ENCODE data around the gene PLXNA2.

PLXNA2 gene

GRCh38 chr1:208149776-208150514 lies 94.2 kb downstream of the PLXNA2 start:
- Histone ChIP-seq H3K4me3 (ENCODE audit: low read length) (no peak overlapping the region), H2AFZ (ENCODE audit: low read depth, low read length) (no peak overlapping the region), H3K79me2 (ENCODE audit: low read length) (no peaks in the 10 kb centered on the region), H3K4me2 (ENCODE audit: low read length) (no peak overlapping the region), H3K36me3 (replicated peaks; ENCODE audit: low read depth, low read length) (no peaks in the 10 kb centered on the region), H3K27ac (ENCODE audit: low read length) (no peak overlapping the region), H3K27me3 (ENCODE audit: low read depth, low read length) (no peaks in the 10 kb centered on the region), H4K20me1 (ENCODE audit: insufficient read depth, low read length) (no peaks in the 10 kb centered on the region), H3K4me1 (ENCODE audit: low read length) (peaks cover 11% of the 10 kb centered on the region), H3K9ac (ENCODE audit: low read length) (no peak overlapping the region), H3K9me3 (ENCODE audit: insufficient read depth, low read length) (no peaks in the 10 kb centered on the region)
- no peak for TF ChIP-seq EZH2phosphoT487 (IDR thresholded peaks at IDR 0.05; ENCODE audit: low read depth)
- no peak for TF ChIP-seq CTCF (IDR thresholded peaks at IDR 0.05; ENCODE audit: low read depth, low read length)

GRCh38 chr1:208149213-208149612 lies 95.0 kb downstream of the PLXNA2 start:
- Histone ChIP-seq H2AFZ (ENCODE audit: low read depth, low read length) (no peak overlapping the region), H3K9ac (ENCODE audit: low read length) (no peak overlapping the region), H3K27ac (ENCODE audit: low read length) (no peak overlapping the region), H3K9me3 (ENCODE audit: insufficient read depth, low read length) (no peaks in the 10 kb centered on the region), H3K4me3 (ENCODE audit: low read length) (no peak overlapping the region), H3K4me2 (ENCODE audit: low read length) (no peak overlapping the region), H3K4me1 (ENCODE audit: low read length) (peaks cover 4% of the 10 kb centered on the region), H4K20me1 (ENCODE audit: insufficient read depth, low read length) (no peaks in the 10 kb centered on the region), H3K36me3 (replicated peaks; ENCODE audit: low read depth, low read length) (no peaks in the 10 kb centered on the region), H3K79me2 (ENCODE audit: low read length) (no peaks in the 10 kb centered on the region), H3K27me3 (ENCODE audit: low read depth, low read length) (no peaks in the 10 kb centered on the region)
- no peak for TF ChIP-seq CTCF (IDR thresholded peaks at IDR 0.05; ENCODE audit: low read depth, low read length)
- no peak for TF ChIP-seq EZH2phosphoT487 (IDR thresholded peaks at IDR 0.05; ENCODE audit: low read depth)

GRCh38 chr1:208148380-208148779 lies 95.8 kb downstream of the PLXNA2 start:
- Histone ChIP-seq H4K20me1 (ENCODE audit: insufficient read depth, low read length) (no peaks in the 10 kb centered on the region), H3K27ac (ENCODE audit: low read length) (no peak overlapping the region), H3K79me2 (ENCODE audit: low read length) (no peaks in the 10 kb centered on the region), H2AFZ (ENCODE audit: low read depth, low read length) (no peak overlapping the region), H3K27me3 (ENCODE audit: low read depth, low read length) (no peaks in the 10 kb centered on the region), H3K9ac (ENCODE audit: low read length) (no peak overlapping the region), H3K4me1 (ENCODE audit: low read length) (no peaks in the 10 kb centered on the region), H3K9me3 (ENCODE audit: insufficient read depth, low read length) (no peaks in the 10 kb centered on the region), H3K4me3 (ENCODE audit: low read length) (no peak overlapping the region), H3K4me2 (ENCODE audit: low read length) (no peak overlapping the region), H3K36me3 (replicated peaks; ENCODE audit: low read depth, low read length) (no peaks in the 10 kb centered on the region)
- TF ChIP-seq EZH2phosphoT487 (IDR thresholded peaks at IDR 0.05; ENCODE audit: low read depth), result no peak
- no peak for TF ChIP-seq CTCF (IDR thresholded peaks at IDR 0.05; ENCODE audit: low read depth, low read length)

- Histone ChIP-seq H3K4me2 (ENCODE audit: low read length) (no peak overlapping the region), H2AFZ (ENCODE audit: low read depth, low read length) (no peak overlapping the region), H3K36me3 (replicated peaks; ENCODE audit: low read depth, low read length) (no peaks in the 10 kb centered on the region), H3K4me1 (ENCODE audit: low read length) (no peaks in the 10 kb centered on the region), H3K27me3 (ENCODE audit: low read depth, low read length) (no peaks in the 10 kb centered on the region), H3K9me3 (ENCODE audit: insufficient read depth, low read length) (no peaks in the 10 kb centered on the region), H4K20me1 (ENCODE audit: insufficient read depth, low read length) (no peaks in the 10 kb centered on the region), H3K4me3 (ENCODE audit: low read length) (no peak overlapping the region), H3K79me2 (ENCODE audit: low read length) (no peaks in the 10 kb centered on the region), H3K27ac (ENCODE audit: low read length) (no peak overlapping the region), H3K9ac (ENCODE audit: low read length) (no peak overlapping the region)
- TF ChIP-seq CTCF (IDR thresholded peaks at IDR 0.05; ENCODE audit: low read depth, low read length) (no peak), EZH2phosphoT487 (IDR thresholded peaks at IDR 0.05; ENCODE audit: low read depth) (no peak)
Measured at GRCh38 chr1:208146650-208147049, 97.5 kb downstream of the PLXNA2 start.
